Nucleus accumbens (tissue), 56 donors: ENCODE measurements around the gene KLK6.

Experiments used
- DNase-seq, 56 donors: peaks; one replicate each; lab custom pipeline; 2025; lab: John Stamatoyannopoulos, UW

The KLK6 gene

GRCh38 chr19:50912727-50913716, 56.4 kb downstream of the KLK6 start:
- DNase-seq = peak in 1 of 56 donors; percentile 10

GRCh38 chr19:50912102-50912599, 57.2 kb downstream of the KLK6 start:
- no peak for DNase-seq

- no peak for DNase-seq
Measured at GRCh38 chr19:50911206-50912101, 57.9 kb downstream of the KLK6 start, which contains the start of gene KLK4. TSS of gene KLK4 (minus strand) at chr19:50911395. CDS start at chr19:50910738, 657 bp downstream.

- no peak for DNase-seq
Measured at GRCh38 chr19:50910722-50911121, 58.7 kb downstream of the KLK6 start.

- peak in 16 of 56 donors; percentile 0 to 57 (median 15) for DNase-seq
Measured at GRCh38 chr19:50909240-50910070, 59.9 kb downstream of the KLK6 start.
